ENCODE data around the gene SLC22A13. TPM values are rescaled to one million over a fixed set of nuclear protein-coding genes. Genes with fewer than 3 reads are reported as not detected.

SLC22A13 gene
- total and polyA plus RNA-seq, 4 donors = 0.10 to 0.50 (median 0.41) TPM

DNA sequence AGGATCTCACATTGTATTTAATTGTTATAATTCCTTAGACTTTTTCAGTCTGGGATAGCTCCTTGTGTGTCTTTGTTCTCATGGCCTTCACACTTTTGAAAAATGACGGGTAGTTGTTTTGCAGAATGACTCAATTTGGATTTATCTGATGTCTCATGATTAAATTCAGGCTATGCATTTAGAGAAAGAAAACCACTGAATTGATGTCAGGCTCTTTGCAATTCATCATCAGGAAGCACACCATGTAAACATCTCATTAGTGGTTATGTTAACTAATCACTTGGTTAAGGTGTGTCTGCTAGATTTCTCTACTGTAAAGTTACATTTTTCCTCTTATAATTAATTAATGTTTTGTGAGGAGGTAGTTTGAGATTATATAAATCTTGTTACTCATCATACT is 8.0 kb upstream of the SLC22A13 start:
- Histone ChIP-seq H3K9me3 (ENCODE audit: control insufficient read depth, insufficient read depth, low read length) (no peaks in the 10 kb centered on the region), H3K4me3 (ENCODE audit: low read depth, low read length) (no peak overlapping the region), H3K27me3 (ENCODE audit: control insufficient read depth, insufficient read depth, low read length) (no peaks in the 10 kb centered on the region), H3K4me1 (ENCODE audit: control insufficient read depth, insufficient read depth, low read length) (no peaks in the 10 kb centered on the region), H3K36me3 (ENCODE audit: control insufficient read depth, insufficient read depth, low read length) (peaks cover 2% of the 10 kb centered on the region), H3K27ac (ENCODE audit: low read depth, low read length) (no peak overlapping the region)
- WGBS (ENCODE audit: insufficient coverage) = no CpG with 5 or more reads among the region's 1 CpG
- no peak for DNase-seq (ENCODE audit: low read depth in 4 of 6, low spot score in 6 of 6)

DNA sequence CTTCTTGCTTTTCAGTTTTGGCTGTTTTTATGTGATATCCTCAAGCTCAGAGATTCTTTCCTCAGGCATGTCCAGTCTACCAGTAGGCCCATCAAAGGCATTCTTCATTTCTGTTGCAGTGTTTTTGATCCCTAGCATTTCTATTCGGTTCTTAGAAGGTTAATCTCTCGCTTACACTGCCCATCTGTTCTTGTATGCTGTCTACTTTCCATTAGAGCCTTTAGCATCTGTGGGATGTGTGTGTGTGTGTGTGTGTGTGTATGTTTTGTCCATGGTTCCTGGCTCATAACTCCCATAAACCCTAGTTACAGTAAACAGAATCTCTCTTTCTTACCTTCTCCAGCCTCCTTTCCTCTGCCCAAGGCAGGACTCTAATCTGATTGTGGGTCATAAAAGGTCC is 5.1 kb upstream of the SLC22A13 start:
- H3K4me3 ChIP-seq (ENCODE audit: low read depth, low read length) = no peak overlapping the region
- DNase-seq (ENCODE audit: low read depth in 4 of 6, low spot score in 6 of 6) = peak in 1 of 6 donors; percentile 37
- no peak overlapping the region for H3K27ac ChIP-seq (ENCODE audit: low read depth, low read length)
- no peaks in the 10 kb centered on the region for H3K9me3 ChIP-seq (ENCODE audit: control insufficient read depth, insufficient read depth, low read length)
- no peaks in the 10 kb centered on the region for H3K4me1 ChIP-seq (ENCODE audit: control insufficient read depth, insufficient read depth, low read length)
- H3K27me3 ChIP-seq (ENCODE audit: control insufficient read depth, insufficient read depth, low read length) = no peaks in the 10 kb centered on the region
- H3K36me3 ChIP-seq (ENCODE audit: control insufficient read depth, insufficient read depth, low read length) = no peaks in the 10 kb centered on the region
- no CpG with 5 or more reads among the region's 2 CpGs for WGBS (ENCODE audit: insufficient coverage)

DNA sequence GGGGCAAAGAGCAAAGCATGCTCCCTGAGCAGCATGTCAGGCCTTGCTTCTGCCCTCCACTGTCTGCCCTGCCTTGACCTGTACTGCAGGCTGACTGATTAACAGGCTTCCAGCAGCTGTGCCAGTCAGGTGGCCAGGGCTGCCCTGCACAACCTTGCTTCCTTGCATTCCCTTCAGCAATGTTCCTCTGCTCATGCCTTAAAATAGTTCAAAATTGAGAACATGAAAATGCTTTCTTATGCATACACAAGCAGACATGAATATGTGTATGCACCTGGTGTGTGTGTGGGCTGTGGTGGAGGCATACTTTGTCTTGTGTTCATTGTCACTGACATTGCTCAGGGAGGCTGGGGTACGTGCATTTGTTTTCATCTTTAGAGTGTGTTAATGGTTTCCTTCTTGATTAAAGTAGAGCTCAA is 1.2 kb upstream of the SLC22A13 start:
- no peak for DNase-seq (ENCODE audit: low read depth in 4 of 6, low spot score in 6 of 6)
- H3K27me3 ChIP-seq (ENCODE audit: control insufficient read depth, insufficient read depth, low read length) = no peaks in the 10 kb centered on the region
- 0% methylated on average over 1 of the region's 1 CpG for WGBS (ENCODE audit: insufficient coverage)
- no peak overlapping the region for H3K4me3 ChIP-seq (ENCODE audit: low read depth, low read length)
- no peaks in the 10 kb centered on the region for H3K36me3 ChIP-seq (ENCODE audit: control insufficient read depth, insufficient read depth, low read length)
- no peaks in the 10 kb centered on the region for H3K9me3 ChIP-seq (ENCODE audit: control insufficient read depth, insufficient read depth, low read length)
- no peaks in the 10 kb centered on the region for H3K4me1 ChIP-seq (ENCODE audit: control insufficient read depth, insufficient read depth, low read length)
- no peak overlapping the region for H3K27ac ChIP-seq (ENCODE audit: low read depth, low read length)

DNA sequence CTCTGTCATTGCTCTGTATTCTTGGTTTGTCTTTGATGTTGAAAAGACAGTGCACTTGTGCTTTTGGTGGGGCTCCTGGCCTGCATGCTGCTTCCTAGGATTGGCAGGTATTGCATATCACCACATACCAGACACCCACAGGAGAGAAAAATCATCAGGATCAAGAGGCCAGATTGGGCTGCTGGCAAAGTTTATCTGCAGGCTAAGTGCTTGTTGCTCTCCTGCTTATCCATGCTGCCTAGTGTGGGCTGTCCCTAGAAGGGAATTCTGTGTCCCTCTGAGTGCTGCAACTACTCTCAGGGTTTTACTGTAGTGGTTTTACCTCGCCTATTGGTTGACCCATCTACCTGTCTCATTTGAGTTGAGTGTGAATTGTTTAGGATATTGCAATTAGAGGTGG is 833 bp upstream of the SLC22A13 start:
- Histone ChIP-seq H3K36me3 (ENCODE audit: control insufficient read depth, insufficient read depth, low read length) (no peaks in the 10 kb centered on the region), H3K4me1 (ENCODE audit: control insufficient read depth, insufficient read depth, low read length) (no peaks in the 10 kb centered on the region), H3K27me3 (ENCODE audit: control insufficient read depth, insufficient read depth, low read length) (no peaks in the 10 kb centered on the region), H3K27ac (ENCODE audit: low read depth, low read length) (no peak overlapping the region), H3K9me3 (ENCODE audit: control insufficient read depth, insufficient read depth, low read length) (no peaks in the 10 kb centered on the region), H3K4me3 (ENCODE audit: low read depth, low read length) (no peak overlapping the region)
- DNase-seq (ENCODE audit: low read depth in 4 of 6, low spot score in 6 of 6) = no peak
- no CpG with 5 or more reads among the region's 1 CpG for WGBS (ENCODE audit: insufficient coverage)

DNA sequence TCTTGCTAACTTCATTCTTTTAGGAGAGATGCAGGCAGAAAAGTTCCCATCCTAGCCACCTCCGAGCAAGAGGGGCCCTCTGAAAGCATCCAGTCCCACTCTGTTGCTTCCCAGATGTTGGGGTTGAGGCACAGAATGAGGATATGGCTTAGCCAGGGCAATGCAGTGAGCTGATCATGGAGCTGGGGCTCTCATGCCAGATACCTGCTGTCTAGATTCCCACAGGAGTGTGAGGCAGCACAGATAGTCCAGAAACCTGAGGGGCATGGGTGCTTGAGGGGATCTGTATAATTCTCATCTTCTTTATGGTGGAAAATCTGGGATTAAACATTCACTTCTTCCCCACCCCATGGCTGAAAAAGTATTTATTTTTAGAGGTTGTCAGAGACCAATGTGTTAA is 1.2 kb downstream of the SLC22A13 start:
- no peaks in the 10 kb centered on the region for H3K4me1 ChIP-seq (ENCODE audit: control insufficient read depth, insufficient read depth, low read length)
- WGBS (ENCODE audit: insufficient coverage) = 75% methylated on average over 1 of the region's 1 CpG
- no peak for DNase-seq (ENCODE audit: low read depth in 4 of 6, low spot score in 6 of 6)
- no peaks in the 10 kb centered on the region for H3K9me3 ChIP-seq (ENCODE audit: control insufficient read depth, insufficient read depth, low read length)
- H3K27ac ChIP-seq (ENCODE audit: low read depth, low read length) = no peak overlapping the region
- H3K4me3 ChIP-seq (ENCODE audit: low read depth, low read length) = no peak overlapping the region
- no peaks in the 10 kb centered on the region for H3K36me3 ChIP-seq (ENCODE audit: control insufficient read depth, insufficient read depth, low read length)
- H3K27me3 ChIP-seq (ENCODE audit: control insufficient read depth, insufficient read depth, low read length) = no peaks in the 10 kb centered on the region

DNA sequence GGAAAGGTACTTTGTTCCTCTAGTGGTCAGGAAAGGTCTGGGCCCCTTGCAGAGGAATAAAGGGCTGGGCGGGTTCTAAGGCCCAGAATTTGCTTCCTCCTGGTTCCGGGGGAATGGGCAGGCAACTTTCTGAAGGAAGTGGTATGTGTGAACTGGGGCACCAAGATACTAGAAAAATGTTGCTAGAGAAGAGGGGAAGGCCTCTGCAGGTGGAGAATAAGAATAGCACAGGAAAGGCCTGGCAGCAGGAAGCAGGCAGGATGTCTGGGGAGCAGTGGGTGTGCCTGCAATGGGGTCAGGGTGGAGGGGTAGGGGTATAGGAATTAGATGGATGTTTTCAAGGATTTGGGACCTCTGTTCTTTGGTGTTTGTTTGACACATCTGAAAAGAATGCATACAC is 2.0 kb downstream of the SLC22A13 start:
- Histone ChIP-seq H3K27ac (ENCODE audit: low read depth, low read length) (no peak overlapping the region), H3K27me3 (ENCODE audit: control insufficient read depth, insufficient read depth, low read length) (no peaks in the 10 kb centered on the region), H3K36me3 (ENCODE audit: control insufficient read depth, insufficient read depth, low read length) (no peaks in the 10 kb centered on the region), H3K4me3 (ENCODE audit: low read depth, low read length) (no peak overlapping the region), H3K4me1 (ENCODE audit: control insufficient read depth, insufficient read depth, low read length) (no peaks in the 10 kb centered on the region), H3K9me3 (ENCODE audit: control insufficient read depth, insufficient read depth, low read length) (no peaks in the 10 kb centered on the region)
- DNase-seq (ENCODE audit: low read depth in 4 of 6, low spot score in 6 of 6) = no peak
- 82% methylated on average over 2 of the region's 2 CpGs for WGBS (ENCODE audit: insufficient coverage)

DNA sequence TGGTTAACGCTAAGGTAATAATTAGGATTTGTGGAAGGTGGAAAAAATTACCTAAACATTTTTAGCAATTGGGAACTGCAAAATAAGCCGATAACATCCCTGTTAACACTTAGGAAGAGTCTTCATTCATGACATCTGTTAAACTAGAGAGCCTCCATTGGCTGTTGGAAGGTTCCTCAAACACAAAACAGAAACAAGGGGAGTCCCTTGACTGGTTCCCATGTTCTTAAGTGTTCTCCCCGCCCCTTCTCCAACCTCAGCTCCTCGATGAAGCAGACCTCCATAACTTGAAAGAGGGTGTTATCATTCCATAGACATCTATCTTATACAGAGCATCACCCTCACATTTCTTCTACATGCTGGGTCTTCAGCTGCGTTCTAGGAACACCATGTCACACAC is 2.5 kb downstream of the SLC22A13 start:
- H3K27me3 ChIP-seq (ENCODE audit: control insufficient read depth, insufficient read depth, low read length) = no peaks in the 10 kb centered on the region
- no peaks in the 10 kb centered on the region for H3K36me3 ChIP-seq (ENCODE audit: control insufficient read depth, insufficient read depth, low read length)
- H3K4me1 ChIP-seq (ENCODE audit: control insufficient read depth, insufficient read depth, low read length) = no peaks in the 10 kb centered on the region
- H3K4me3 ChIP-seq (ENCODE audit: low read depth, low read length) = no peak overlapping the region
- no peak for DNase-seq (ENCODE audit: low read depth in 4 of 6, low spot score in 6 of 6)
- no peak overlapping the region for H3K27ac ChIP-seq (ENCODE audit: low read depth, low read length)
- no CpG with 5 or more reads among the region's 5 CpGs for WGBS (ENCODE audit: insufficient coverage)
- H3K9me3 ChIP-seq (ENCODE audit: control insufficient read depth, insufficient read depth, low read length) = no peaks in the 10 kb centered on the region

DNA sequence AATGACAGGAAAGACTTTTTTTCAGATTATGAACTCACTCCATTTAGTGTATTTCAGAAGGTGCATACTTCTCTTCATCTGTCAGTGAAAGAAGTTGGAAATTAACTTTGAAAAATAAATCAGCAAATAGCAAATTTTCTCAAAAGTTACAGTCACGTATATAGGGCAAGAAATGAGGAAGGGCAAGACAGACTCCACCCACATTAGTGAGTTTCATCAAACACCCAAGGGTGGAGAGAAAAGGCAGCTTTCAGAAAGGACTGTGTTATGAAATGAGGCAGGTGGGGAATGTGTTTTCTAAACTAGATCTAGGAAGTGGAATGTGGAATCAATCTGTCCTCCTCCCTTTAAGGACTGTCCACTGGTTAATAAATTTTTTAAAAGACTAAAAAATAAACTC is 2.9 kb downstream of the SLC22A13 start:
- WGBS (ENCODE audit: insufficient coverage) = no CpG with 5 or more reads among the region's 1 CpG
- H3K27ac ChIP-seq (ENCODE audit: low read depth, low read length) = no peak overlapping the region
- DNase-seq (ENCODE audit: low read depth in 4 of 6, low spot score in 6 of 6) = no peak
- no peaks in the 10 kb centered on the region for H3K9me3 ChIP-seq (ENCODE audit: control insufficient read depth, insufficient read depth, low read length)
- H3K36me3 ChIP-seq (ENCODE audit: control insufficient read depth, insufficient read depth, low read length) = no peaks in the 10 kb centered on the region
- H3K4me3 ChIP-seq (ENCODE audit: low read depth, low read length) = no peak overlapping the region
- no peaks in the 10 kb centered on the region for H3K4me1 ChIP-seq (ENCODE audit: control insufficient read depth, insufficient read depth, low read length)
- no peaks in the 10 kb centered on the region for H3K27me3 ChIP-seq (ENCODE audit: control insufficient read depth, insufficient read depth, low read length)

DNA sequence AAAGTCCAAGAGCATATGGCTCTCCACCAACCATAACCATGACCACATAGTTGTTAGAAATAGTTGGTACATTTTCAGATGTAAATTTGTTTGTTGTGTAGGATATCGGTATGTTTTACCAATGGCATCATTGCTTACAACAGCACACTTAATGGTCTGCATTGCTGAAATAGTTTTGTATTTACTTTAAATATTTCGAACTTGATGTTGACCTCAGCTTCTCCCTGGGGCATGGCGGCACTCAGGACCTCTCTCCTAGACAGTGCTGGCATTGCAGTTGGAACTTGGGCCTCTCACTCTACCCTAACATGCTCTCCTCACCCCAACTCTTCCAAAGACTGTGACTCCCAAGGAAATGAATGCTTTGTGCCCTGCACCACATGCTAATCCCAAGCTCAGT is 5.0 kb downstream of the SLC22A13 start:
- no peaks in the 10 kb centered on the region for H3K9me3 ChIP-seq (ENCODE audit: control insufficient read depth, insufficient read depth, low read length)
- peaks cover 16% of the 10 kb centered on the region for H3K36me3 ChIP-seq (ENCODE audit: control insufficient read depth, insufficient read depth, low read length)
- H3K4me1 ChIP-seq (ENCODE audit: control insufficient read depth, insufficient read depth, low read length) = no peaks in the 10 kb centered on the region
- WGBS (ENCODE audit: insufficient coverage) = 100% methylated on average over 2 of the region's 3 CpGs
- H3K4me3 ChIP-seq (ENCODE audit: low read depth, low read length) = no peak overlapping the region
- no peak for DNase-seq (ENCODE audit: low read depth in 4 of 6, low spot score in 6 of 6)
- H3K27me3 ChIP-seq (ENCODE audit: control insufficient read depth, insufficient read depth, low read length) = no peaks in the 10 kb centered on the region
- no peak overlapping the region for H3K27ac ChIP-seq (ENCODE audit: low read depth, low read length)

DNA sequence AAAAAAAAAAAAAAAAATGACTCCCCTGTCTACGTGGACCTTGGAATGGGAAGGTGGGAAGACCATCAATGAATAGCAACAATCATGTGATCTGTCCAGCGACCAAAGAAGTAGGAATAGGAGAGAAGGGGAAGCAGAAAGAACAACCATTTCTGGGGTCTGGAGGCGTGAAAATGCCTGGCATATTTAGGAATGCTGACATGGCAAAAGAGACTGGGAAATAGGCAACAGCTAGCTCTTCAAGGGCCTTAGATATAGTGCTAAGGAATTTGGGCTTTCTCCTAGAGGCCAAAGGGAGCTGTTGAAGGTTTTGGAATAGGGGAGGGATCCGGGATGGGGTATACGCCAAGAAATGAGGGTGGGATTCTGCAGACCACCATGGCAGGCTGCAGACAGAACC is 5.9 kb downstream of the SLC22A13 start:
- Histone ChIP-seq H3K4me3 (ENCODE audit: low read depth, low read length) (no peak overlapping the region), H3K9me3 (ENCODE audit: control insufficient read depth, insufficient read depth, low read length) (no peaks in the 10 kb centered on the region), H3K36me3 (ENCODE audit: control insufficient read depth, insufficient read depth, low read length) (peaks cover 25% of the 10 kb centered on the region), H3K27ac (ENCODE audit: low read depth, low read length) (no peak overlapping the region), H3K27me3 (ENCODE audit: control insufficient read depth, insufficient read depth, low read length) (no peaks in the 10 kb centered on the region), H3K4me1 (ENCODE audit: control insufficient read depth, insufficient read depth, low read length) (no peaks in the 10 kb centered on the region)
- WGBS (ENCODE audit: insufficient coverage) = 90% methylated on average over 4 of the region's 5 CpGs
- DNase-seq (ENCODE audit: low read depth in 4 of 6, low spot score in 6 of 6) = no peak

Measured in spinal cord (tissue), 10 donors.